ENCODE measurements around the gene GID4.

GRCh38 chr17:17994271-17995069 lies 44.7 kb upstream of the GID4 start:
- peak; percentile 24 for TF ChIP-seq CTCF (IDR thresholded peaks at IDR 0.05; ENCODE audit: low read depth, low read length, missing input control)
- no peak for TF ChIP-seq JUND (IDR thresholded peaks at IDR 0.05)
- TF ChIP-seq ZBTB33 (IDR thresholded peaks at IDR 0.05), result no peak
- no peak for TF ChIP-seq YY1 (IDR thresholded peaks at IDR 0.05)
- TF ChIP-seq EGR1 (IDR thresholded peaks at IDR 0.05; ENCODE audit: low read depth in 2 of 2), result no peak
- no peak for TF ChIP-seq TAF1 (conservative IDR thresholded peaks at IDR 0.05)
- TF ChIP-seq GABPA (IDR thresholded peaks at IDR 0.05 in 1 of 2, conservative IDR thresholded peaks at IDR 0.05 in 1 of 2), result no peak
- TF ChIP-seq FOXA1 (IDR thresholded peaks at IDR 0.05), result no peak
- TF ChIP-seq RAD21 (IDR thresholded peaks at IDR 0.05), result peak; percentile 26 to 67
